Measurements from ENCODE around the gene KLHL12.

KLHL12 gene

GRCh38 chr1:202873026-202873425 lies 54.0 kb downstream of the KLHL12 start:
- Histone ChIP-seq H3K27me3 (ENCODE audit: control insufficient read depth, low read length) (peaks cover 3% of the 10 kb centered on the region; the same call in 1 of the 2 replicates), H3K27ac (ENCODE audit: low read depth, low read length) (no peak overlapping the region), H3K4me3 (ENCODE audit: low read length) (no peak overlapping the region), H3K4me2 (ENCODE audit: low read length) (no peak overlapping the region), H3K9me3 (ENCODE audit: control insufficient read depth, insufficient read depth, low read length) (no peaks in the 10 kb centered on the region), H4K20me1 (ENCODE audit: control insufficient read depth, insufficient read depth, low read depth, low read length) (no peaks in the 10 kb centered on the region), H3K9me2 (replicated peaks; ENCODE audit: control insufficient read depth, low read length) (no peaks in the 10 kb centered on the region), H3F3A (ENCODE audit: control insufficient read depth, insufficient read depth) (no peaks in the 10 kb centered on the region), H3K36me3 (ENCODE audit: control insufficient read depth, low read length) (no peaks in the 10 kb centered on the region), H3K4me1 (ENCODE audit: control insufficient read depth, low read length) (no peaks in the 10 kb centered on the region), H3K79me2 (ENCODE audit: control insufficient read depth, low read length) (no peaks in the 10 kb centered on the region)
- TF ChIP-seq EZH2phosphoT487 (IDR thresholded peaks at IDR 0.05; ENCODE audit: borderline replicate concordance, low read length) (no peak), CTCF (IDR thresholded peaks at IDR 0.05; ENCODE audit: low read depth, low read length, poor library complexity, severe bottlenecking) (no peak)

- H3K4me1 ChIP-seq (ENCODE audit: control insufficient read depth, low read length) = no peaks in the 10 kb centered on the region
- no peaks in the 10 kb centered on the region for H3K36me3 ChIP-seq (ENCODE audit: control insufficient read depth, low read length)
- H3K9me3 ChIP-seq (ENCODE audit: control insufficient read depth, insufficient read depth, low read length) = no peaks in the 10 kb centered on the region
- peaks cover 3% of the 10 kb centered on the region; the same call in 1 of the 2 replicates for H3K27me3 ChIP-seq (ENCODE audit: control insufficient read depth, low read length)
- TF ChIP-seq EZH2phosphoT487 (IDR thresholded peaks at IDR 0.05; ENCODE audit: borderline replicate concordance, low read length) = no peak
- no peak for TF ChIP-seq CTCF (IDR thresholded peaks at IDR 0.05; ENCODE audit: low read depth, low read length, poor library complexity, severe bottlenecking)
- H3K79me2 ChIP-seq (ENCODE audit: control insufficient read depth, low read length) = no peaks in the 10 kb centered on the region
- H3K9me2 ChIP-seq (replicated peaks; ENCODE audit: control insufficient read depth, low read length) = no peaks in the 10 kb centered on the region
- no peaks in the 10 kb centered on the region for H4K20me1 ChIP-seq (ENCODE audit: control insufficient read depth, insufficient read depth, low read depth, low read length)
- H3K4me3 ChIP-seq (ENCODE audit: low read length) = no peak overlapping the region
- H3F3A ChIP-seq (ENCODE audit: control insufficient read depth, insufficient read depth) = no peaks in the 10 kb centered on the region
- no peak overlapping the region for H3K27ac ChIP-seq (ENCODE audit: low read depth, low read length)
- H3K4me2 ChIP-seq (ENCODE audit: low read length) = no peak overlapping the region
Observed at GRCh38 chr1:202871367-202871766, 55.7 kb downstream of the KLHL12 start.

- Histone ChIP-seq H3K9me3 (ENCODE audit: control insufficient read depth, insufficient read depth, low read length) (no peaks in the 10 kb centered on the region), H3K79me2 (ENCODE audit: control insufficient read depth, low read length) (no peaks in the 10 kb centered on the region), H4K20me1 (ENCODE audit: control insufficient read depth, insufficient read depth, low read depth, low read length) (no peaks in the 10 kb centered on the region), H3K9me2 (replicated peaks; ENCODE audit: control insufficient read depth, low read length) (no peaks in the 10 kb centered on the region), H3F3A (ENCODE audit: control insufficient read depth, insufficient read depth) (no peaks in the 10 kb centered on the region), H3K4me1 (ENCODE audit: control insufficient read depth, low read length) (no peaks in the 10 kb centered on the region), H3K27me3 (ENCODE audit: control insufficient read depth, low read length) (peaks cover 39% of the 10 kb centered on the region), H3K4me2 (ENCODE audit: low read length) (no peak overlapping the region), H3K36me3 (ENCODE audit: control insufficient read depth, low read length) (no peaks in the 10 kb centered on the region), H3K4me3 (ENCODE audit: low read length) (no peak overlapping the region), H3K27ac (ENCODE audit: low read depth, low read length) (no peak overlapping the region)
- no peak for TF ChIP-seq CTCF (IDR thresholded peaks at IDR 0.05; ENCODE audit: low read depth, low read length, poor library complexity, severe bottlenecking)
- no peak for TF ChIP-seq EZH2phosphoT487 (IDR thresholded peaks at IDR 0.05; ENCODE audit: borderline replicate concordance, low read length)
Observed at GRCh38 chr1:202862679-202863560, 64.1 kb downstream of the KLHL12 start.

All from DOHH2 (cell line).